SK-N-SH (cell line): ENCODE data around the gene LGR6.

Experiments used
- EZH2phosphoT487 ChIP-seq: fragments of 200-600 bp; sonication (generic); IDR thresholded peaks from 2 replicates; pipeline ENCODE4 v1.6.1; 2017; ENCODE audit warnings: low read depth, mixed run types, mild to moderate bottlenecking, antibody characterized with exemption, moderate library complexity, borderline replicate concordance
- FOXM1 ChIP-seq: IDR thresholded peaks from 2 replicates; pipeline ENCODE4 v1.4.0; 2012; ENCODE audit warnings: low read depth, mild to moderate bottlenecking
- GATA2 ChIP-seq: sonication (generic); formaldehyde crosslinking; IDR thresholded peaks from 2 replicates; pipeline ENCODE4 v1.5.0; 2020; ENCODE audit warnings: mild to moderate bottlenecking, missing genetic modification reagents
- NFIC ChIP-seq: IDR thresholded peaks from 2 replicates; pipeline ENCODE4 v1.4.0; 2012; ENCODE audit warnings: borderline replicate concordance
- POLR2AphosphoS5 ChIP-seq: IDR thresholded peaks from 2 replicates; pipeline ENCODE4 v1.6.1; 2012; ENCODE audit warnings: low read depth, low read length
- RFX5 ChIP-seq: IDR thresholded peaks from 2 replicates; pipeline ENCODE4 v1.6.1; 2012; ENCODE audit warnings: mild to moderate bottlenecking, improper control_type of control experiment, low read length
- RXRA ChIP-seq: IDR thresholded peaks from 2 replicates; pipeline ENCODE4 v1.4.0; 2012; ENCODE audit warnings: low read depth, mild to moderate bottlenecking, borderline replicate concordance
- SIN3A ChIP-seq: IDR thresholded peaks from 2 replicates; pipeline ENCODE4 v1.6.1; 2012; ENCODE audit warnings: low read depth, mild to moderate bottlenecking, low read length, moderate library complexity, borderline replicate concordance
- SMC3 ChIP-seq: IDR thresholded peaks from 2 replicates; pipeline ENCODE4 v1.6.1; 2012; ENCODE audit warnings: low read depth, low read length, improper control_type of control experiment
- TAF1 ChIP-seq: IDR thresholded peaks from 2 replicates; pipeline ENCODE4 v1.6.1; 2012; ENCODE audit warnings: low read depth, mild to moderate bottlenecking, low read length, moderate library complexity, borderline replicate concordance
- TF ChIP-seq, protein P1 (sequence below): fragments of 200-600 bp; sonication (generic); IDR thresholded peaks from 2 replicates; pipeline ENCODE4 v1.6.1; 2017; ENCODE audit warnings: antibody characterized with exemption, mild to moderate bottlenecking, moderate library complexity
- TF ChIP-seq, protein P2 (sequence below): IDR thresholded peaks from 2 replicates; pipeline ENCODE4 v1.6.1; 2012; ENCODE audit warnings: mild to moderate bottlenecking, low read depth, low read length, moderate library complexity

DNA sequence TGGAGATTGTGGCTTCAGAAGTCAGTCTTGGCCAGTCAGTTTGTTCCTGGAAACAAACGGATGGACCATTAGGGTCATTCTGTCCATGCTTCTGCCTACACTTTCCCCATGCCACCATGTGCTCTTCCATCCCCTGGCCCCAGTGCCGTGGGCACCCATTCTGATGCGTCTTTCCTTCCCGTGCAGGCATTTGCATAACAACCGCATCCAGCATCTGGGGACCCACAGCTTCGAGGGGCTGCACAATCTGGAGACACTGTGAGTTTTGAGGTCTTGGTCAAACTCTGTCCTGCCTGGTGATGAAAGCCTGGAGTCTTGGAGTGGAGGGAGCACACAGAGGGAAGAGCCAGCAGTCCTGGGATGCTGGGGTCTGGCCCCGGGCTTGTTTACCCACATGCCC is 87.0 kb downstream of the LGR6 start:
- TF ChIP-seq, protein P1, sequence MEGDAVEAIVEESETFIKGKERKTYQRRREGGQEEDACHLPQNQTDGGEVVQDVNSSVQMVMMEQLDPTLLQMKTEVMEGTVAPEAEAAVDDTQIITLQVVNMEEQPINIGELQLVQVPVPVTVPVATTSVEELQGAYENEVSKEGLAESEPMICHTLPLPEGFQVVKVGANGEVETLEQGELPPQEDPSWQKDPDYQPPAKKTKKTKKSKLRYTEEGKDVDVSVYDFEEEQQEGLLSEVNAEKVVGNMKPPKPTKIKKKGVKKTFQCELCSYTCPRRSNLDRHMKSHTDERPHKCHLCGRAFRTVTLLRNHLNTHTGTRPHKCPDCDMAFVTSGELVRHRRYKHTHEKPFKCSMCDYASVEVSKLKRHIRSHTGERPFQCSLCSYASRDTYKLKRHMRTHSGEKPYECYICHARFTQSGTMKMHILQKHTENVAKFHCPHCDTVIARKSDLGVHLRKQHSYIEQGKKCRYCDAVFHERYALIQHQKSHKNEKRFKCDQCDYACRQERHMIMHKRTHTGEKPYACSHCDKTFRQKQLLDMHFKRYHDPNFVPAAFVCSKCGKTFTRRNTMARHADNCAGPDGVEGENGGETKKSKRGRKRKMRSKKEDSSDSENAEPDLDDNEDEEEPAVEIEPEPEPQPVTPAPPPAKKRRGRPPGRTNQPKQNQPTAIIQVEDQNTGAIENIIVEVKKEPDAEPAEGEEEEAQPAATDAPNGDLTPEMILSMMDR: no peak
- TF ChIP-seq TAF1 (no peak), NFIC (no peak), GATA2 (CRISPR knock-in tag) (no peak), RXRA (no peak), EZH2phosphoT487 (no peak), FOXM1 (no peak), POLR2AphosphoS5 (no peak), SIN3A (no peak), RFX5 (no peak), SMC3 (no peak)
- TF ChIP-seq, protein P2, sequence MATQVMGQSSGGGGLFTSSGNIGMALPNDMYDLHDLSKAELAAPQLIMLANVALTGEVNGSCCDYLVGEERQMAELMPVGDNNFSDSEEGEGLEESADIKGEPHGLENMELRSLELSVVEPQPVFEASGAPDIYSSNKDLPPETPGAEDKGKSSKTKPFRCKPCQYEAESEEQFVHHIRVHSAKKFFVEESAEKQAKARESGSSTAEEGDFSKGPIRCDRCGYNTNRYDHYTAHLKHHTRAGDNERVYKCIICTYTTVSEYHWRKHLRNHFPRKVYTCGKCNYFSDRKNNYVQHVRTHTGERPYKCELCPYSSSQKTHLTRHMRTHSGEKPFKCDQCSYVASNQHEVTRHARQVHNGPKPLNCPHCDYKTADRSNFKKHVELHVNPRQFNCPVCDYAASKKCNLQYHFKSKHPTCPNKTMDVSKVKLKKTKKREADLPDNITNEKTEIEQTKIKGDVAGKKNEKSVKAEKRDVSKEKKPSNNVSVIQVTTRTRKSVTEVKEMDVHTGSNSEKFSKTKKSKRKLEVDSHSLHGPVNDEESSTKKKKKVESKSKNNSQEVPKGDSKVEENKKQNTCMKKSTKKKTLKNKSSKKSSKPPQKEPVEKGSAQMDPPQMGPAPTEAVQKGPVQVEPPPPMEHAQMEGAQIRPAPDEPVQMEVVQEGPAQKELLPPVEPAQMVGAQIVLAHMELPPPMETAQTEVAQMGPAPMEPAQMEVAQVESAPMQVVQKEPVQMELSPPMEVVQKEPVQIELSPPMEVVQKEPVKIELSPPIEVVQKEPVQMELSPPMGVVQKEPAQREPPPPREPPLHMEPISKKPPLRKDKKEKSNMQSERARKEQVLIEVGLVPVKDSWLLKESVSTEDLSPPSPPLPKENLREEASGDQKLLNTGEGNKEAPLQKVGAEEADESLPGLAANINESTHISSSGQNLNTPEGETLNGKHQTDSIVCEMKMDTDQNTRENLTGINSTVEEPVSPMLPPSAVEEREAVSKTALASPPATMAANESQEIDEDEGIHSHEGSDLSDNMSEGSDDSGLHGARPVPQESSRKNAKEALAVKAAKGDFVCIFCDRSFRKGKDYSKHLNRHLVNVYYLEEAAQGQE: no peak
